SU-DHL-6 (cell line): ENCODE results near the gene NME8.

Source experiments
- EZH2phosphoT487 ChIP-seq: fragments of 200-600 bp; sonication (generic), shearing (Covaris generic); conservative IDR thresholded peaks from 2 replicates; pipeline ENCODE4 v1.6.1; 2018; ENCODE audit warnings: mild to moderate bottlenecking, antibody characterized with exemption, low read length, moderate library complexity, mixed read lengths
- TF ChIP-seq, protein P1 (sequence below): fragments of 200-600 bp; sonication (generic); IDR thresholded peaks from one replicate; pipeline ENCODE4 v1.5.1; 2017; ENCODE audit warnings: antibody characterized with exemption, mild to moderate bottlenecking, low read length, moderate library complexity; ENCODE audit not compliant: insufficient read depth, poor library complexity, severe bottlenecking

DNA sequence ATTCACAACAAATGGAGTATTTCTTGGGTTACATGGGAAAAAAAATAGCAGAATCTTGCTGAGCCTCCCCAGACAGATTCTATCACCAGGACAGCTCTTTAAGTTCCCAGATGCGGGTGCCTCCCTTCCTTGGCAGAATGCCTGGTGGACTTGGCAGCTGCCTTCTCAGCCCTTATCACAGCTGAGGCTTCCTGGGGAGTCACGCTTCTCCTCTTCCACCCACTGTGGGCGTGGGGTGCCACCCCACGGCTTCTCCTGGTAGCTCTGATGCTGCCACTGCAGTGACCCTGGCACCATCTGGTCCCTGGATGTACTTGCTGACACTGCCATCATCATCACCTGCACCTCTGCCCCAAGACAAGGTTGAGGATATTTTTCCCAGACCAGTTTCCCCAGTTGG lies 16.2 kb upstream of the NME8 start:
- TF ChIP-seq, protein P1, sequence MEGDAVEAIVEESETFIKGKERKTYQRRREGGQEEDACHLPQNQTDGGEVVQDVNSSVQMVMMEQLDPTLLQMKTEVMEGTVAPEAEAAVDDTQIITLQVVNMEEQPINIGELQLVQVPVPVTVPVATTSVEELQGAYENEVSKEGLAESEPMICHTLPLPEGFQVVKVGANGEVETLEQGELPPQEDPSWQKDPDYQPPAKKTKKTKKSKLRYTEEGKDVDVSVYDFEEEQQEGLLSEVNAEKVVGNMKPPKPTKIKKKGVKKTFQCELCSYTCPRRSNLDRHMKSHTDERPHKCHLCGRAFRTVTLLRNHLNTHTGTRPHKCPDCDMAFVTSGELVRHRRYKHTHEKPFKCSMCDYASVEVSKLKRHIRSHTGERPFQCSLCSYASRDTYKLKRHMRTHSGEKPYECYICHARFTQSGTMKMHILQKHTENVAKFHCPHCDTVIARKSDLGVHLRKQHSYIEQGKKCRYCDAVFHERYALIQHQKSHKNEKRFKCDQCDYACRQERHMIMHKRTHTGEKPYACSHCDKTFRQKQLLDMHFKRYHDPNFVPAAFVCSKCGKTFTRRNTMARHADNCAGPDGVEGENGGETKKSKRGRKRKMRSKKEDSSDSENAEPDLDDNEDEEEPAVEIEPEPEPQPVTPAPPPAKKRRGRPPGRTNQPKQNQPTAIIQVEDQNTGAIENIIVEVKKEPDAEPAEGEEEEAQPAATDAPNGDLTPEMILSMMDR = no peak
- TF ChIP-seq EZH2phosphoT487 = no peak
